HepG2 (cell line): ENCODE measurements around the gene EIF4E1B. TPM values are rescaled to one million over a fixed set of nuclear protein-coding genes. Genes with fewer than 3 reads are reported as not detected.
A peak's percentile ranks its signal among the peaks of the same experiment; 100 is the strongest.

Experiments
- EED ChIP-seq: sonication (generic); formaldehyde crosslinking; IDR thresholded peaks from 2 replicates; pipeline ENCODE4 v1.5.0; 2020; ENCODE audit warnings: mild to moderate bottlenecking, missing genetic modification reagents
- HNRNPUL1 ChIP-seq: fragments of 200-400 bp; formaldehyde crosslinking; IDR thresholded peaks from 2 replicates; pipeline ENCODE4 v1.6.1; 2017; ENCODE audit warnings: low read depth, mild to moderate bottlenecking, low read length, moderate library complexity
- KIAA2018 ChIP-seq: sonication (generic); formaldehyde crosslinking; IDR thresholded peaks from 2 replicates; pipeline ENCODE4 v1.5.0; 2020; ENCODE audit warnings: mild to moderate bottlenecking, missing genetic modification reagents, borderline replicate concordance
- KMT2B ChIP-seq: IDR thresholded peaks from 2 replicates; pipeline ENCODE4 v1.6.1; 2016; ENCODE audit warnings: missing genetic modification reagents, missing compliant biosample characterization
- PPARG ChIP-seq: conservative IDR thresholded peaks from 2 replicates; pipeline ENCODE4 v1.6.1; 2016; ENCODE audit warnings: missing biosample characterization, missing genetic modification reagents
- PRDM4 ChIP-seq: sonication (generic); formaldehyde crosslinking; IDR thresholded peaks from 2 replicates; pipeline ENCODE4 v1.9.0; 2021; ENCODE audit warnings: missing genetic modification reagents, borderline replicate concordance
- PRMT3 ChIP-seq: sonication (generic); formaldehyde crosslinking; IDR thresholded peaks from 2 replicates; pipeline ENCODE4 v1.8.1; 2022; ENCODE audit warnings: low read depth, mild to moderate bottlenecking, moderate library complexity, missing genetic modification reagents, borderline replicate concordance
- SMARCC2 ChIP-seq: fragments of 450-650 bp; IDR thresholded peaks from 2 replicates; pipeline ENCODE4 v1.6.1; 2017; ENCODE audit warnings: antibody characterized with exemption, mild to moderate bottlenecking
- TFE3 ChIP-seq: IDR thresholded peaks from 2 replicates; pipeline ENCODE4 v1.6.1; 2016
- TIGD3 ChIP-seq: sonication (generic); formaldehyde crosslinking; IDR thresholded peaks from 2 replicates; pipeline ENCODE4 v1.5.1; 2020; ENCODE audit warnings: mild to moderate bottlenecking, missing genetic modification reagents, borderline replicate concordance
- ZNF431 ChIP-seq: sonication (generic); formaldehyde crosslinking; IDR thresholded peaks from 2 replicates; pipeline ENCODE4 v1.9.0; 2022; ENCODE audit warnings: missing genetic modification reagents, low read depth, mild to moderate bottlenecking, borderline replicate concordance
- ZNF691 ChIP-seq: sonication (generic); formaldehyde crosslinking; IDR thresholded peaks from 2 replicates; pipeline ENCODE4 v1.4.0; 2020; ENCODE audit warnings: missing genetic modification reagents, low read depth, mild to moderate bottlenecking, borderline replicate concordance
- ZNF724P ChIP-seq: sonication (generic); formaldehyde crosslinking; IDR thresholded peaks from 2 replicates; pipeline ENCODE4 v1.8.0; 2022; ENCODE audit warnings: missing genetic modification reagents, borderline replicate concordance
- ZNF788 ChIP-seq: sonication (generic); formaldehyde crosslinking; IDR thresholded peaks from 2 replicates; pipeline ENCODE4 v1.5.0; 2020; ENCODE audit warnings: mild to moderate bottlenecking, missing genetic modification reagents, borderline replicate concordance
- ZSCAN12 ChIP-seq: sonication (generic); formaldehyde crosslinking; IDR thresholded peaks from 2 replicates; pipeline ENCODE4 v1.9.0; 2021; ENCODE audit warnings: mild to moderate bottlenecking, missing genetic modification reagents
- polyA plus RNA-seq, 8 experiments: library from polyadenylated mRNA; depleted of rRNA in 3 of 8; stranded (reverse) in 7 of 8; unstranded in 1 of 8; fragments of >200 nt; fragmentation: Illumina TruSeq in 4 of 8; extraction: Trizol in 4 of 8; gene quantifications; 2 replicates each; pipeline versions ENCODE4 v1.2.1 to v1.2.3, GENCODE V29; 2011 to 2016; ENCODE audit warnings: low read depth in 4 of 8, missing spikeins in 1 of 8, mixed read lengths in 1 of 8; ENCODE audit not compliant: insufficient read depth in 1 of 8
- total RNA-seq, 5 experiments: library from RNA; depleted of rRNA; stranded (reverse); fragments of >200 nt; fragmentation: Illumina TruSeq; extraction: Trizol; gene quantifications; 2 replicates each; pipeline ENCODE4 v1.2.3, GENCODE V29; 2016; ENCODE audit warnings: low read depth in 1 of 5

The EIF4E1B gene
- total and polyA plus RNA-seq, 2 of the 13 experiments (the other 11 are each of a cell fraction or from before 2014, with no cell fraction given): not detected

- TF ChIP-seq KIAA2018 (CRISPR knock-in tag): no peak
- TF ChIP-seq ZNF431 (CRISPR knock-in tag): no peak
- no peak for TF ChIP-seq TIGD3 (CRISPR knock-in tag)
- peak; percentile 75 for TF ChIP-seq TFE3 (CRISPR knock-in tag)
- TF ChIP-seq ZNF691 (CRISPR knock-in tag): 0 out of 2 replicates have a peak, but pooled peaks have one; percentile 40
- TF ChIP-seq ZNF724P (CRISPR knock-in tag): no peak
- TF ChIP-seq PRDM4 (CRISPR knock-in tag): 0 out of 2 replicates have a peak, but pooled peaks have one; percentile 63
- no peak for TF ChIP-seq ZNF788 (CRISPR knock-in tag)
- peak; percentile 58; the same call in 1 of the 2 replicates for TF ChIP-seq KMT2B (CRISPR knock-in tag)
- peak; percentile 62; the same call in 1 of the 2 replicates for TF ChIP-seq ZSCAN12 (CRISPR knock-in tag)
- TF ChIP-seq PPARG (CRISPR knock-in tag): no peak
- TF ChIP-seq EED (CRISPR knock-in tag): no peak
- no peak for TF ChIP-seq HNRNPUL1
- TF ChIP-seq PRMT3 (CRISPR knock-in tag): no peak
- TF ChIP-seq SMARCC2: no peak
These were observed 19.0 kb upstream of the EIF4E1B start (continued) for GRCh38 chr5:176611435-176611834.
